GM06990 (cell line): ENCODE data around the gene SERPINB13.

Experiments
- DNase-seq: peaks from one replicate; pipeline ENCODE4 v3.0.0-alpha.2; 2011; ENCODE audit not compliant: insufficient read length; ENCODE audit errors: extremely low read depth
- H3K27me3 ChIP-seq: replicated peaks from 2 replicates; pipeline ENCODE4 v1.6.0; 2011; ENCODE audit warnings: low read length; ENCODE audit not compliant: control insufficient read depth, insufficient read depth
- H3K36me3 ChIP-seq: 2 replicates; pipeline ENCODE4 v1.5.1; 2011; ENCODE audit warnings: low read length; ENCODE audit not compliant: control insufficient read depth, insufficient read depth
- H3K4me3 ChIP-seq: replicated peaks from 2 replicates; pipeline ENCODE4 v1.5.1; 2011; ENCODE audit warnings: low read depth, mild to moderate bottlenecking, control low read depth, low read length
- CTCF ChIP-seq: IDR thresholded peaks from 2 replicates; pipeline ENCODE4 v1.5.1; 2011; ENCODE audit warnings: low read length, control low read depth, mild to moderate bottlenecking, inconsistent platforms; ENCODE audit not compliant: insufficient read depth, poor library complexity, severe bottlenecking

SERPINB13 gene

GRCh38 chr18:63550068-63550467 lies 37.1 kb upstream of the SERPINB13 start:
- Histone ChIP-seq H3K4me3 (no peak overlapping the region), H3K27me3 (no peaks in the 10 kb centered on the region; the same call in 1 of the 2 replicates), H3K36me3 (no peaks in the 10 kb centered on the region)
- no peak for DNase-seq
- no peak for TF ChIP-seq CTCF

- no peak for DNase-seq
- Histone ChIP-seq H3K4me3 (no peak overlapping the region), H3K36me3 (no peaks in the 10 kb centered on the region), H3K27me3 (no peaks in the 10 kb centered on the region; the same call in 1 of the 2 replicates)
- no peak for TF ChIP-seq CTCF
These were observed 35.4 kb upstream of the SERPINB13 start for GRCh38 chr18:63551769-63552168.

GRCh38 chr18:63552581-63552980 lies 34.6 kb upstream of the SERPINB13 start:
- Histone ChIP-seq H3K36me3 (no peaks in the 10 kb centered on the region), H3K4me3 (no peak overlapping the region), H3K27me3 (no peaks in the 10 kb centered on the region; the same call in 1 of the 2 replicates)
- no peak for DNase-seq
- no peak for TF ChIP-seq CTCF

GRCh38 chr18:63553081-63553480 lies 34.1 kb upstream of the SERPINB13 start:
- no peak for TF ChIP-seq CTCF
- no peak overlapping the region for H3K4me3 ChIP-seq
- no peak for DNase-seq
- H3K27me3 ChIP-seq: no peaks in the 10 kb centered on the region; the same call in 1 of the 2 replicates
- H3K36me3 ChIP-seq: no peaks in the 10 kb centered on the region

GRCh38 chr18:63559567-63560491 lies 27.3 kb upstream of the SERPINB13 start:
- no peak for DNase-seq
- TF ChIP-seq CTCF: no peak
- no peaks in the 10 kb centered on the region for H3K27me3 ChIP-seq
- no peaks in the 10 kb centered on the region for H3K36me3 ChIP-seq
- no peak overlapping the region for H3K4me3 ChIP-seq
